AG08395 (cell line): ENCODE results near the gene QRSL1.
A peak's percentile ranks its signal among the peaks of the same experiment; 100 is the strongest.
"Not testable (repeated sequence)": the region's sequence is repeated elsewhere in the genome, so short reads cannot be mapped to it uniquely, and the experiment has no call there.

Experiments used
- DNase-seq: peaks from one replicate; pipeline ENCODE4 v3.0.0; 2012; ENCODE audit warnings: mixed read lengths, low spot score

Gene QRSL1

DNA sequence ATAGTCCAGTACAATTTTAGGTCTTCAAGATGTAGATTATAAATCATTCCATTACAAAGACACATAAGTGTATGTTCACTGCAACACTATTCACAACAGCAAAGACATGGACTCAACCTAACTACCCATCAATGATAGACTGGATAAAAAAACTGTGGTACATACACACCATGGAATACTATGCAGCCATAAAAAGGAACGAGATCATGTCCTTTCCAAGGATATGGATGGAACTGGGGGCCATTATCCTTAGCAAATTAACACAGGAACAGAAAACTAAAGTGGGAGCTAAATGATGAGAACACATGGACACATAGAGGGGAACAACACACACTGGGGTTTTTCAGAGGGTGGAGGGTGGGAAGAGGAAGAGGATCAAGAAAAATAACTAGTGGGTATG, 6.3 kb upstream of the QRSL1 start:
- no peak for DNase-seq

DNA sequence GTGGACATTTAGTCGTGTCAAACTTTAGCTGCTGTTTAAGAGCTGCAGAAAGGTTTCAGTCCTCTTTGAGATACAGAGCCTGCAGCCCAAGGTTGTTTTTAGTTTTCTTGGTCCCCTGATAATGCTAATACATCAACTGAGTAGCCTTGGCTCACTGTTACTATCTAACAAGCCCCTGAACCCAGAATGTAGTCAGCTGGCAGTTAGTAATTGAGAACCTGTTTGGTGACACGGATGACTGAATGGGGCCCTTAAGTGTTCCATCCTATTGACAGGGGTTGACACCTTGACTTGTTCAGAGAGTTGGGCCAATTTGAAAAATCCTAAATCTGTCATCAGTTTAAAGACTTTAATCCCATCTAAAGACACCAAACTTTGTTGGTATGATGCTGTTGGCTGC, 2.9 kb upstream of the QRSL1 start:
- no peak for DNase-seq

DNA sequence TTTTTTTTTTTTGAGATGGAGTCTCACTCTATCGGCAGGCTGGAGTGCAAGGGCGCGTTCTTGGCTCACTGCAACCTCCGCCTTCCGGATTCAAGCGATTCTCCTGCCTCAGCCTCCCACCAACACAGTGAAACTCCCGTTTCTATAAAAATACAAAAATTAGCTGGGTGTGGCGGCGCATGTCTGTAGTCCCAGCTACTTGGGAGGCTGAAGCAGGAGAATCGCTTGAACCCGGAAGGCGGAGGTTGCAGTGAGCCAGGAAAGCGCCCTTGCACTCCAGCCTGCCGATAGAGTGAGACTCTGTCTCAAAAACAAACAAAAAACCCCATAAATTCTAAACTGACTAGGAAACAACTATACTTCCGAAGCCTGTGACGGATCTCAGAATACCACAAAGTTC, 1.6 kb upstream of the QRSL1 start:
- DNase-seq = not testable (repeated sequence)

DNA sequence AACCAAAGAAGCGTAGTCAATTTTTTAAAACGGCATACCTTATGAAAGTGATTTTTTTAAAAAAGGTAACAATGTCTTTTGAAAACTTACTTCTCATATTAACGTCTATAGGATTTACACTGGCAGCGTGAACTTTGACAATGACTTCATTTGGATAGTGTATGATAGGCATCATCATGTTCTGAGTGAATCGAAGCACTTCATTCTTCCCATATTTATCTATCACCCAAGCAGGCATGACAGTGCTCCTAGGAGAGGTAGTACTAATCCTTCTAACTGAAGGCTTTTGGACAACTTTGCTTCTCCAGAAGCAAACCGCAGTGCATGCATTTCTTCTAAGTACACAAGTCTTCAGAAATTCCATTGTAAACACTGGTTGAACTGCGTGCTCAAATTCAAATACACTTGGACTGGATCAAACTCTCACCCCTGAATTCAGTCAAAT, 698 bp upstream of the QRSL1 start:
- no peak for DNase-seq

DNA sequence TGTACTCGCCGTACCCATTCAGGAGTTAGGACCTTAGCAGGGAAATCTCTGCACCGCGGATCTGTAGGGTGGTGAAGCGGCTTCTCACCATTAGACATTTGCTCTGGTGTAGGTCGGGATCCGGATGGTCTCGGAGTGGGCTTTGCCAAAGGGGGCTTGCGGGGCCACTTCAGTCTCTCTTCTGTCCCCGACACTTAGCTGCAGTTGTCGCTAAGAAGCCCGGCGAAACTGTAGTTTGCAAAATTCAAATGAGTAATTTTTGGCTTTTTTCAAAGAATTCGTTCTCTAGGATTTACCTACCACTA, 433 bp downstream of the QRSL1 start:
- DNase-seq = peak; percentile 6

DNA sequence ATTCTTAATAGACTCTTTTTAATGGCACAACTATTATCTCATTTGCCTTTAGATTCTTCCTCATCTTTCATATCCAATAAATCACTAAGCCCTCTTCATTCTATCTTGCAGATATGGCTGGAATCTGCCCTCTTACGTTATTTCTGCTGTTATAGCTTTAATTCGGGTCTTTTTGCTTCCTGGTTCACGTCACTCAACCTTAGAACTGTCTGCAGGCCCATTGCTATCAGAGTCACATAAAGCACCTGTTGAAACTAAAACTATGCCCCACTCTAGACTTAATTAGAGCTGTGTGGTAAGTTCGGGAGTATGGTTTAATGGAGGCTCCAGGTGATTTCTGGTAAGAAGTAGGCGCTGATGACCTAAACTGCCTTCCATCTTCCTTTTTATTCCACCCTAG, 988 bp downstream of the QRSL1 start:
- DNase-seq = no peak

DNA sequence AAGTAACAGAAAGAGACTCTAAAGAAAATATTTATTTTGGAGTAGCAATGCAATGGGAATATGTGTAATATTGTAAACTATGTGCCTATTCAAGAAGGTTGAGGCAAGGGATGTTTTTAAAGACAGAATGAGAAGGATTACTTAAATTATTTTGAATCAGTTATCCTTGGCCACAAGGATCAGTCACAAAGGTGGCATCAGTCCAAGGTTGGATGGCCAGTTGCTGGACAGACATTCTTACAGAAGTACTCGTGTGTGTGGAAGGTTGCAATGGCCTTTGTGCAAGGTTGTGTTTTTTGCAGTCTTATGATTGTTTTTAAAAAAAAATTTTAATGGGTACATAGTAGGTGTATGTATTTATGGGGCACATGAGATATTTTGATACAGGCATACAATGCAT, 2.0 kb downstream of the QRSL1 start:
- DNase-seq = peak; percentile 8

DNA sequence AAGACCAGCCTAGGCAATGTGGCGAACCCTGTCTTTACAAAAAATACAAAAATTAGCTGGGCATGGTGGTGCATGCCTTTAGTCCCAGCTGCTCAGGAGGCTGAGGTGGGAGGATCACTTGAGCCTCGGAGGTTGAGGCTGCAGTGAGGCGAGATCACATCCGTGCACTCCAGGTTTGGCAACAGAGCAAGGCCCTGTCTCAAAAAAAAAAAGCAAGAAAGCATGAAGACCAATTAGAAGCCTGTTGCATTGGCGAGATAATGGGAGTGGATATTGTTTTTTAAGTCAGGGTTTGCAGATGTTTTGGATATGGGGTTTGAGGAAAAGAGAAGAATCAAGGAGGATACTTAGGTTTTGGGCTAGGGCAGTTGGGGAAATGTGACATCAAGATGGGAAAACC, 5.2 kb downstream of the QRSL1 start:
- DNase-seq = no peak

DNA sequence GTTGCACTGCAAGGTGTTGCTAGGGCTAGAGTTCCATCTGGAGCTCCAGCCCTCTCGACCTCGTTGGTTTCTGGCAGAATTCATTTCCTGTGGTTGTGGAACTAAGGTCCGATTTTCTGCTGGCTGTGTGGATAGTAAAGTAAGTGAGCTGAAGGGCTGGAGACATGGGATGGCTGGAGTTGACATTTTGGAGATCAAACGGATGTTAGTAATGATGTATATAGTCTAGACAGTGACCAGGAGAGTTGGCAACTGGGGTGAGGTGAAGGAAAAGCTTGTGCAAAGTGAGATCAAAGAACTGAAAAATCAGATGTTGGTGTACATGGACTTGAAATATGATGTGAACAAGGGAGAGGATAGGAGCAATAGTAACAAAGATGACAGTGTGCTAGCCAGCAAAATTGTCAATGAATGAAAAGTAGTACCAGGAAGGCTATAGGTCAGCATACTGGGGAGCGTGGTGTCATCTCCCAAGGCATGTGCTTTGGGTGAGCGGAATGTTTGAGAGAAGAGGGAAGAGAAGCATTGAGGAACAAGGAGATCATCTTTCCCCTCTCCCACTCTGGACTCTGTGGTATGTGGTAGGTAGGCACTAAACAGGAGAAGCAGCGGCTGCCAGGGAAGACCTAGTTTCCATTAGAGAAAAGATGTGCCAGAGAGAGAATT, 7.8 kb downstream of the QRSL1 start:
- no peak for DNase-seq

DNA sequence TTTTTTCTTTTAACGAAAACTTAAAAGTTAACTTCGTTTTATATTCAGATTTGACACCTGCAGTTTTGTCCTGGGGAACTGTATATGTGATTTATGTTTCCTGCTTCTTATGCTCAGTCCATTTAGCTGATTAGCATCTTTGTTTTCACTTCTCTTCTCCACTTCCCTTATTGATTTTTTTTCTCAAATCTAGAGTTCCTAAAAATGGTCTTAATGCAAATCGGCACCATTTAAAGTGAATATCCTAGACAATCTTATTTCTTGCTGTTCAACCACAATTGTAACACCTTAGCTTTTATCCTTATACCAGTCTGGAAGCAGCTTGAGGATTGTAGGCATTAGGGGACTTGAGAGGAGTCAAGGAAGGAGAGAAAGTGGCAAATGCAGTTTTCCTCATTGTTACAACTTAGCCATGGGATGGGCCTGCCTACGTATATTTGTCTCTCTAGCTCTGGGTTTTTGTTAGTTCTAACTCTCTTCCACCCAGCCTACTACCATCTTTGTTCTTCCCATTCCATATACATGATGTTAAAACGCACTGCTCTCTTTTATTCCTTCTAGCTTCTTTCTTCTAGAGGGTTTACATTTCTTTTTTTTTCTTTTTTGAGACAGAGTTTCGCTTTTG, 8.5 kb downstream of the QRSL1 start:
- DNase-seq = no peak

DNA sequence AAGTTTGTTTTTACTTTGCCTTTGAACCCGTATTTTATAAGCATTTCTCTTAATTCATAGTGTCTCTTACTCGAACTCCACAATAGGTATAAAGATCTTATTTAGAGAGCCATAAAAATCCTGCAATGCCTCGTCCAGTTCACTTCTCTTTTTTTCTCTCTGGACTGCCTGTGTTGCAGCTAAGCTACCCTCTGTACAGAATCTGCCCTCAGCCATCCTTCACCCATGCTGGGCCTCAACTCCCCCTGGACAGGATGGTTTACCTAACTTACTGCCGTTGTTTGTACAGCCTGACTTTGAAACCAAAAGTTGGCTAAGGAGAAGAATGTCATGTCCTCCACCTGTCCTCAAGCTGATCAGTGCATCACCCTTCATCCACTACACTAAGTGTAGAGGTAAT, 10.4 kb downstream of the QRSL1 start:
- no peak for DNase-seq

DNA sequence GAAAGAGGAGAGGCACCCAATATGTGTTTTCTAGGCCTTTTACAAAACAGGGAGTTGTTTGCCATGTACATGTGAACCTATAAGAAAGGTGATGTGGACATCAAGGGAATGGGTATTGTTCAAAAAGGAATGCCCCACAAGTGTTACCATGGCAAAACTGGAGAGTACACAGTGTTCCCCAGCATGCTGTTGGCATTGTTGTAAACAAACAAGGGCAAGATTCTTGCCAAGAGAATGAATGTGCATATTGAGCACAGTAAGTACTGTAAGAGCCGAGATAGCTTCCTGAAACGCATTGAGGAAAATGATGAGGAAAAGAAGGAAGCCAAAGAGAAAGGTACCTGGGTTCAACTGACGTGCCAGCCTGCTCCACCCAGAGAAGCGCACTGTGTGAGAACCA, 13.1 kb downstream of the QRSL1 start:
- DNase-seq = no peak

DNA sequence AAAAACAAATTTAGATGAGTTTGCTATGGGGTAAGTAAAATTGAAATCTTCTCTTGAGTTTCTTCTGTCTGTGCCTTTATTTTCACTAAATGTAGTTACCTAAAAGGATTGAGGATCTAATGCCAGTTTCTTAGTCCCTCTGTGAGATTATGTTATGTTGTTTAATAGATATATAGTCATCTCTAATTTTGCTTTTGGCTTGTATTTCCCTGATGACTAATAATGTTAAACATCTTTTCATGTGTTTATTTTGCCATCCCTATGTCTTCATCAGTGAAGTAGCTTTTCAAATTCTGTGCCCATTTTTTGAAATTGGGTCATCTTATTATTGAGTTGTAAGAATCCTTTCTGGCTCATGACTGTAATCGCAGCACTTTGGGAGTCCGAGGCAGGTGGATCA, 13.7 kb downstream of the QRSL1 start:
- no peak for DNase-seq

DNA sequence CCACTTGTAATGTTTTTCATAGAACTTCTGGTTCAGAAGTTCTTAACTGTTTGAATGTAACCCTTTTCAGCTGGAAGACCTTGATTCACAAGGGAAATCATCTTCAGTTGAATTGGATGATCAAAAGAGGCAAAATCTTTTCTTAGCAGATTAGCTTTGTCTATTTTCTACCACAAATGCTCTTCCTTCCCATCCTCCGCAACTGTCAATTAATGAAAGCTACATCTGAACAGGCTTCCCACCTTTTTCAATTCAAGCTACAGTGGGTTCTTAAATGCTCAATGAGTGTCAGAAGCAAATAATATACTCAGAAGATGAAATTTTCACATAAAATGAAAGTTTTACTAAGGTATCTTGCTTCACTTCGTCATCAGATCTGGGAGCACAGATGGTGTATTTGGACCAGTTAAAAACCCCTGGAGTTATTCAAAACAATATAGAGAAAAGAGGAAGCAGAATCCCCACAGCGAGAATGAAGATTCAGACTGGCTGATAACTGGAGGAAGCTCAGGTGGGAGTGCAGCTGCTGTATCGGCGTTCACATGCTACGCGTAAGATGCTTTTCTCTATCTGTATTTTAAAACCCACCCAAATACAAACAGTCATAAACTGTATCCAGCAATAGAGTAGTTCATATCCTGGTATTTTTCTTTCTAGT, 19.4 kb downstream of the QRSL1 start:
- DNase-seq = no peak

DNA sequence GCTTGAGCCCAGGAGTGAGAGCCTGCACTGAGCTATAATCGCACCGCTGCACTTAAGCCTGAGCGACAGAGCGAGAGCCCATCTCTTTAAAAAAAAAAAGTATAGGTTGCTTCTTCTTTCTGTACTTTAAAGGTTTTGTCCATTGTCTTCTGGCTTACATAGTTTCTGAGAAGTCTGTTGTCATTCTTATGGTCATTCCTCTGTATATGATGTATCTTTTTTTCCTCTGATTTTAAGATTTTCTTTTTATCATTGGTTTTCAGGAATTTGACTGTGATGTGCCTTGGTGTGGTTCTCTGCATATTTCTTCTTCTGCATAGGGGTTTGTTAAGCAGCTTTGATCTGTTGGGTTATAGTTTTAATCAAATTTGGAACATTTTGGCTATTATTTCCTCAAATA, 29.1 kb downstream of the QRSL1 start:
- no peak for DNase-seq

DNA sequence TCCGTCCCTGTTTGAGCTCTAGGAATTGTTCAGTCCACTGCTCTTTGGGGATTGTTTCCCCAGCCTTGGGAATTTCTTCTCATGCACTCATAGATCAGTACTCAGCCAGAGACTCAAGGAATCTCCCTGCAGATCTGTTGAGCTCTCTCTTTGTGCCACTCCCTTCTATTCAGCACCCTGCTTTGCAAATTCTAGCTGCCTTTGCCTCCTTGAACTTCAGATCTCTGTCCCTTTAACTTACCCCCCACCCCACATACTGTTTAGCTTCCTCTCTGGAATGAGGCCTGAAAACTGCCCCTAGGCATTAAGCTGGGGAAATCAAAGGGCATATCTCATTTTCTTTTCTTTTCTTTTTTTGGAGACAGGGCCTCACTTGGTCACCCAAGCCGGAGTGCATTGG, 30.5 kb downstream of the QRSL1 start:
- no peak for DNase-seq

DNA sequence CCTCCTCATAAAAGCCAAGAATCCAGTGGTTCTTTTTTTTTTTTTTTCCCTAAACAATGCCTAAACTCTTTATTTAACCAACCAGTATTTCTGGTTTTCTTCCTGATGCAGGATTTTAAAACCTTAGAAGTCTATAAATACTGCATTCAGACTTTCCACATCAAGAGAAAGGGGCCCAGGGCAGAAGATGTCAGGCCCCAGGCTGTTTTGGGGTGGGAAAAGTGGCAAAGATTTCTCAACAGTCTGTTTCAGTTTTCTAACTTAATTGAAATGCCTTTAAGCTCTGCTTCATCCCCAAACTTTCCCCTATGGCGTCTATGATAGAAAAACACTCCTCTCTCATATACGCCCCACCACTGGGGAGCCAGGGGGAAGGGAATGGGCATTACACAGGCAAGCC, 33.1 kb downstream of the QRSL1 start:
- no peak for DNase-seq

DNA sequence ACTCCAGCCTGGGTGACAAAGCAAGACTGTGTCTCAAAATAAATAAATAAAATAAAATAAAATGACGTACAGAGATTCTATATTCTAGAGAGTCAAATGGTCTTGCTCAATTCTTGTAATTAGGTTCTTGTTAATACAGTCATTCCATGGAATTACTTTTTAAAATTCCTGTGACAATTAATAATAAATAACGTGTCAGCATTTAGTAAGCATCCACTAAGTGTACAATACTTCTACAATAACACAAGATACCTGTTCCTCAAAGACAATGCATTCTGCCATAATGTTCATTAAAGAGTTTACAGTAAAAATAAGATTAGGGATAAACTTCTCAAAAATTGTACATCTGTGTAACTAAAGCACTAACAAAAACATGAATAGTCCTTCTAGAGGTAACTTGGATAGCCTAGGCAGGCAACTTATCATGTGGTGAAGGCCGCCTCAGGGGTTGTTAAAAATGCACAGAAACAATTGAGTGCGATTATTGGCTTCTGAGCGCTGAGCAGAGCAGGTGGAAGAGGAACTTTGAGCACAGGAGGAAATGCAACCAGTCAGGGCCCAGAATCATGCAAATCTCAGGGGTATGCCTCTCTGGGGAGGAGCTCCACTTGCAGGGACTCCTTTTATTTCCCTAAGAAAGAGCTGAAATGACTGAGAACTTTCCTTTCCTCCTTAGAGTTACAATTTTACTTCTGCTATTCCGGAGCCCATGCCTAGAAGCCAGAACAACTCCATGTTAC, 37.1 kb downstream of the QRSL1 start:
- no peak for DNase-seq

DNA sequence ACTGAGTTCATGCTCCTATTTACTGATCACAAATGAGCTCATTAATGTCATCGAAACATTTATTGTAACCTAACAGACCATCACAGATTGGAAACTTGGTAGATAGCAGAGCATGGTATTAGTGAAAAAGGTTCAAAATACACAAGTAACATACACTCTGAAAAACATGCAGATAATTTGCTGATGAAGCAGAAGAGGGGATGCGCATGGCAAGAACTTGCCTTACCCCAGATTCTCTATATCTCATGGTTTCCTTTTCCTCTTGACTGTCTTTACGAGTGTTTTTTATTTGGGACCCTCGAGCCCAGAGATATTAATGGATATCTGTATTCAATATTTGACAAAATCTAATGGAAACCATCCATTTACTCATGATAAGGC, 37.6 kb downstream of the QRSL1 start:
- DNase-seq = no peak

DNA sequence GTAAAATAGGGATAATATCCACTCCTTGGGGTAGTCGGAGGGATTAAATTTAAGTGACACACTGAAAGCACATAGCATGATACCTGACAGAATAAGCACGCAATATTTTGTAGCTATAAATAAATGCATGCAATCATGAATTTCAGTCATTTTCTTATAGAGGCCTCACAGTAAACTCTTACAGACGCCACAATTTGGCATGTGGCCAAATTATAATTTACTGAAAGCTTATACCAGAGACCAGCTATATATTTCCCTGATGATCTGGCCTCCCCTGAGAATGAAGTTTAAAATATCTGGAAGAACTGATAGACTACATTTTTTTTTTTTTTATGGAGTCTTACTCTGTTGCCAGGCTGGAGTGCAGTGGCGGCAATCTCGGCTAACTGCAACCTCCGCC, 40.9 kb downstream of the QRSL1 start:
- no peak for DNase-seq

DNA sequence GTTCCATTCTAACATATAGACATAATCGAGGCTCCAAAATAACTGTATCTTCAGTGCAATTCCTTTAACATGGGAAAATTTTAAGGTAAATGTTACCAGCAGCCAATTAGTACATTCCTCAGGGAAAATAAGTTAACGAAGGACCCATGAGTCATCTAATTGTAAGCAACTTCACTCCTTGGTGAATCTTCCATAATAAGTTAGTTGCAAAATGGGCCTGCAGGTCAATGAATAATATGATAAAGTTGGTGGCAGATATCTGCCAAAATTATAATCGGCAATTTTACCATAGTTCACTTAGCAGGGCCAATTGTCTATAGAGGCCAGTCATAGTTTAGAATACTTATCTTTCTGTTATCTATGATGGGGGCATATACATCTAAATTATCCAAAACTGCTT, 42.3 kb downstream of the QRSL1 start:
- no peak for DNase-seq

DNA sequence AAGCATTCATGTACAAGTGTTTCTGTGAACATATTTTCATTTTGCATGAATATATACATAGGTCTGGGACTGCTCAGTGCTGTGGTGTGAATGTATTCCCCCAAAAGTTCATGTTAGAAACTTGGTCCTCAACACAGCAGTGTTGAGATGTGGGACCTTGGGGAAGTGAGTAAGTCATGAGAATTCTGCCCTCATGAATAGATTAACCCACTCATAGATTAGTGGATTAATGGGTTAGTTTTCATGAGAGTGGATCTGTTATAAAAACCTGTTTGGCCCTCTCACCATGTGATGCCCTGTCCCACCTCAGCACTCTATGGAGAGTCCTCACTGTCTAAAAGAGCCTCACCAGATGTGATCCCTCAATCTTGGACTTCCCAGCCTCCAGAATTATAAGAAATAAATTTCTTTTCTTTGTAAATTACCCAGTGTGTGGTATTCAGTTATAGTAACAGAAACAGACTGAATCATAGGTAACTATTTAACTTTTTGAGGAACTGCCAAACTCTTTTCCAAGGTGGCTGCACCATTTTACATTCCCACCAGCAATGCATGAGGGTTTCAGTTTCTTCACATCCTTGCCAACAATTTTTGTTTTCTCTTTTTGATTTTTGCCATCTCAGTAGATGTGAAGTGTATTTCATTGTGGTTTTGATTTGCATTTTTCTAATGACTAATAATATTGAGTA, 45.3 kb downstream of the QRSL1 start:
- DNase-seq = no peak

DNA sequence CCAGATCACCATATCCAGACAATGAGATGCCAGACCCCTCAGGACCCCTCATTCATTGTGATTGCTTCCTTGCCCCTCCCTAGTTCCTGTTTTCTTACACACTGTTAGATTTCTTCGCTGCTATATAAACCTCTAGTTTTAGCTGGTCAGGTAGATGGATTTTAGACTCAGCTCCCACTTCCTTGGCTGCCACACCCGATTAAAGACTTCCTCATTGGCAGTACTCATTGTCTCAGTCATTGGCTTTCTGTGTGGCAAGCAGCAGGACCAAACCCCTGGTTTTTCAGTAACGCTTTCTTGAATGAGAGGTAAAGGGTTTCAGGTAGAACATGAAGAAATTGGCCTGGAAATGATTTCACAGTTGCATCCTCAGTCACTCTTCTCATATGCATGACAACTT, 47.9 kb downstream of the QRSL1 start:
- no peak for DNase-seq
